HepG2 (cell line): ENCODE data around the gene CXCL3. TPM values are rescaled to one million over a fixed set of nuclear protein-coding genes. Genes with fewer than 3 reads are reported as not detected.

Experiments
- ATAC-seq: fragments of 200-7000 bp; cut with Tn5 transposase; 3 replicates; pipeline ENCODE4 v1.9.1; 2020; ENCODE audit warnings: mild to moderate bottlenecking, moderate library complexity
- BruUV-seq: library from RNA; stranded (reverse); fragments of 400-500 nt; replicated peaks from 2 replicates; lab custom pipeline; 2021; lab: Mats Ljungman, UMichigan
- CTCF ChIA-PET: fragments of 300-600 bp; formaldehyde crosslinking; extraction: SDS; loops from one replicate; lab custom pipeline; 2021; ENCODE audit warnings: low total read pairs, inconsistent platforms, low intra/inter-chr PET ratio; lab: Yijun Ruan, JAX
- POLR2A ChIA-PET: fragments of 350-600 bp; sonication (Branson Sonifier 250); formaldehyde crosslinking; loops from one replicate; lab custom pipeline; 2020; ENCODE audit warnings: antibody characterized with exemption, inconsistent platforms; lab: Yijun Ruan, JAX
- DNase-seq: peaks from one replicate; pipeline ENCODE4 v3.0.0-alpha.2; 2015; ENCODE audit warnings: low spot score
- FAIRE-seq: peaks from 3 replicates; lab custom pipeline; 2011; peaks lifted over from hg19 to GRCh38; lab: Jason Lieb, UNC
- H2AFZ ChIP-seq: one replicate; pipeline ENCODE4 v1.6.1; 2011; ENCODE audit warnings: low read length, inconsistent platforms
- H3K27ac ChIP-seq: fragments of 300-600 bp; 3 replicates; pipeline ENCODE4 v1.8.0; 2011; ENCODE audit warnings: mixed run types, mild to moderate bottlenecking, mixed read lengths, low read length, inconsistent platforms; ENCODE audit not compliant: insufficient read depth; ENCODE audit errors: extremely low read length
- H3K27me3 ChIP-seq, 2 experiments: fragments of 200-600 bp in 1 of 2; 2 replicates in 1 of 2; 3 replicates in 1 of 2; pipeline versions ENCODE4 v1.6.0 to v1.8.0; 2011; ENCODE audit warnings: low read length in 2 of 2, mild to moderate bottlenecking in 2 of 2, moderate library complexity in 2 of 2, inconsistent platforms in 1 of 2; ENCODE audit not compliant: insufficient read depth in 2 of 2, control insufficient read depth in 1 of 2
- H3K36me3 ChIP-seq, 2 experiments: fragments of 200-600 bp in 1 of 2; replicated peaks in 1 of 2; 2 replicates in 1 of 2; 3 replicates in 1 of 2; pipeline versions ENCODE4 v1.5.1 to v1.8.0; 2011; ENCODE audit warnings: low read length in 2 of 2, inconsistent platforms in 1 of 2; ENCODE audit not compliant: insufficient read depth in 2 of 2, control insufficient read depth in 1 of 2
- H3K4me1 ChIP-seq: 2 replicates; pipeline ENCODE4 v1.5.1; 2012; ENCODE audit warnings: low read length, inconsistent platforms; ENCODE audit not compliant: insufficient read depth
- H3K4me2 ChIP-seq: 2 replicates; pipeline ENCODE4 v1.6.0; 2011; ENCODE audit warnings: low read depth, low read length, inconsistent platforms
- H3K4me3 ChIP-seq, 3 experiments: fragments of 200-600 bp in 1 of 3; sonication (generic), shearing (Covaris generic) in 1 of 3; replicated peaks in 1 of 3; 2 replicates each; pipeline ENCODE4 v1.5.1; 2011 to 2016; ENCODE audit warnings: low read length in 3 of 3, inconsistent platforms in 2 of 3, low read depth in 2 of 3, mild to moderate bottlenecking in 2 of 3, control low read depth in 1 of 3, mixed read lengths in 1 of 3; ENCODE audit not compliant: insufficient read depth in 1 of 3
- H3K79me2 ChIP-seq: one replicate; pipeline ENCODE4 v1.6.1; 2011; ENCODE audit warnings: low read length, inconsistent platforms; ENCODE audit not compliant: insufficient read depth
- H3K9ac ChIP-seq: 2 replicates; pipeline ENCODE4 v1.6.0; 2011; ENCODE audit warnings: mild to moderate bottlenecking, low read depth, low read length, inconsistent platforms; ENCODE audit not compliant: insufficient read depth
- H3K9me3 ChIP-seq: 2 replicates; pipeline ENCODE4 v1.5.1; 2012; ENCODE audit warnings: mild to moderate bottlenecking, low read length
- H4K20me1 ChIP-seq: 2 replicates; pipeline ENCODE4 v1.6.0; 2011; ENCODE audit warnings: inconsistent platforms, mild to moderate bottlenecking, low read length, moderate library complexity; ENCODE audit not compliant: insufficient read depth
- CHCHD3 ChIP-seq: sonication (generic); formaldehyde crosslinking; IDR thresholded peaks from 2 replicates; pipeline ENCODE4 v1.8.0; 2022; ENCODE audit warnings: mild to moderate bottlenecking, missing genetic modification reagents, moderate library complexity
- ELF1 ChIP-seq: sonication (generic); formaldehyde crosslinking; IDR thresholded peaks from 2 replicates; pipeline ENCODE4 v1.4.0; 2020; ENCODE audit warnings: missing genetic modification reagents
- MAFG ChIP-seq: sonication (generic); formaldehyde crosslinking; IDR thresholded peaks from 2 replicates; pipeline ENCODE4 v1.5.1; 2020; ENCODE audit warnings: mild to moderate bottlenecking, missing genetic modification reagents
- TBX2 ChIP-seq: sonication (generic); formaldehyde crosslinking; IDR thresholded peaks from 2 replicates; pipeline ENCODE4 v1.5.0; 2020; ENCODE audit warnings: missing genetic modification reagents, mild to moderate bottlenecking, borderline replicate concordance
- ZFY ChIP-seq: sonication (generic); formaldehyde crosslinking; IDR thresholded peaks from 2 replicates; pipeline ENCODE4 v1.4.0; 2020; ENCODE audit warnings: missing genetic modification reagents
- ZNF20 ChIP-seq: sonication (generic); formaldehyde crosslinking; IDR thresholded peaks from 2 replicates; pipeline ENCODE4 v1.4.0; 2020; ENCODE audit warnings: mild to moderate bottlenecking, moderate library complexity, missing genetic modification reagents
- ZNF224 ChIP-seq: sonication (generic); formaldehyde crosslinking; IDR thresholded peaks from 2 replicates; pipeline ENCODE4 v1.5.0; 2020; ENCODE audit warnings: mild to moderate bottlenecking, missing genetic modification reagents
- ZNF350 ChIP-seq: sonication (generic); formaldehyde crosslinking; IDR thresholded peaks from 2 replicates; pipeline ENCODE4 v1.4.0; 2020; ENCODE audit warnings: mild to moderate bottlenecking, low read depth, missing genetic modification reagents, borderline replicate concordance
- in situ Hi-C: cut with HindIII; loops from 2 replicates; pipeline ENCODE4 v1.10.0; 2017; ENCODE audit warnings: low pct_unique_long_range_greater_than_20kb; ENCODE audit not compliant: extremely low pct_ligation_motif_present
- intact Hi-C: fragments of 100-400 bp; cut with micrococcal nuclease; formaldehyde crosslinking; loops from one replicate; pipeline ENCODE4 v1.10.0; 2022; ENCODE audit not compliant: unreplicated experiment
- polyA plus RNA-seq, 8 experiments: library from polyadenylated mRNA; depleted of rRNA in 3 of 8; stranded (reverse) in 7 of 8; unstranded in 1 of 8; fragments of >200 nt; fragmentation: Illumina TruSeq in 4 of 8; extraction: Trizol in 4 of 8; gene quantifications; 2 replicates each; pipeline versions ENCODE4 v1.2.1 to v1.2.3, GENCODE V29; 2011 to 2016; ENCODE audit warnings: low read depth in 4 of 8, missing spikeins in 1 of 8, mixed read lengths in 1 of 8; ENCODE audit not compliant: insufficient read depth in 1 of 8
- total RNA-seq, 5 experiments: library from RNA; depleted of rRNA; stranded (reverse); fragments of >200 nt; fragmentation: Illumina TruSeq; extraction: Trizol; gene quantifications; 2 replicates each; pipeline ENCODE4 v1.2.3, GENCODE V29; 2016; ENCODE audit warnings: low read depth in 1 of 5
- TF ChIP-seq, protein P1 (sequence below): sonication (generic); formaldehyde crosslinking; IDR thresholded peaks from 2 replicates; pipeline ENCODE4 v1.9.0; 2021; ENCODE audit warnings: mild to moderate bottlenecking, missing genetic modification reagents
- TF ChIP-seq, protein P2 (sequence below): sonication (generic); formaldehyde crosslinking; IDR thresholded peaks from 2 replicates; pipeline ENCODE4 v1.5.1; 2020; ENCODE audit warnings: mild to moderate bottlenecking, moderate library complexity, missing genetic modification reagents
- TF ChIP-seq, protein P3 (sequence below): sonication (generic); formaldehyde crosslinking; IDR thresholded peaks from 2 replicates; pipeline ENCODE4 v1.5.0; 2020; ENCODE audit warnings: missing genetic modification reagents
- TF ChIP-seq, protein P4 (sequence below): sonication (generic); formaldehyde crosslinking; conservative IDR thresholded peaks from 2 replicates; pipeline ENCODE4 v1.8.0; 2022; ENCODE audit warnings: low read depth, missing genetic modification reagents

CXCL3 gene
- total and polyA plus RNA-seq, 2 of the 13 experiments (the other 11 are each of a cell fraction or from before 2014, with no cell fraction given): 0.13 TPM; not detected in 1

DNA sequence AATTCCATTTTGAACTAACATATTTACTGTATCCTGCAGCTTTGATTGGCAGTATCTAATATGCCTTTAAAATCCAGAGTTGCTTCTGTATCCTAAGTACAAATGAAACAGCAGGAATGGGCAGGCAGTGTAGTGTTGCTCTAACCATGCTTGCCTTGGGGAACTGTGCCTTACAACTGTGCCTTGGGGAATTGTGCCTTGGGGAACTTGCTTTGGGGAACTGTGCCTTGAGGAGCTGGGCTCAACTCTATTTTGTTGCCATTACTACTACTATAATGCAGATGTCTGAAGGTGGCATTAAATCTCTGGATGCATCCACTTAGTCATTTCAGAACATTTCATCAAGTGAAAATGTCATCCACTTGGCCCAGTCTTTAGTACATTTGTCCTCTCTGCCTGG is 6.9 kb downstream of the CXCL3 start (continued):
- TF ChIP-seq, protein P1, sequence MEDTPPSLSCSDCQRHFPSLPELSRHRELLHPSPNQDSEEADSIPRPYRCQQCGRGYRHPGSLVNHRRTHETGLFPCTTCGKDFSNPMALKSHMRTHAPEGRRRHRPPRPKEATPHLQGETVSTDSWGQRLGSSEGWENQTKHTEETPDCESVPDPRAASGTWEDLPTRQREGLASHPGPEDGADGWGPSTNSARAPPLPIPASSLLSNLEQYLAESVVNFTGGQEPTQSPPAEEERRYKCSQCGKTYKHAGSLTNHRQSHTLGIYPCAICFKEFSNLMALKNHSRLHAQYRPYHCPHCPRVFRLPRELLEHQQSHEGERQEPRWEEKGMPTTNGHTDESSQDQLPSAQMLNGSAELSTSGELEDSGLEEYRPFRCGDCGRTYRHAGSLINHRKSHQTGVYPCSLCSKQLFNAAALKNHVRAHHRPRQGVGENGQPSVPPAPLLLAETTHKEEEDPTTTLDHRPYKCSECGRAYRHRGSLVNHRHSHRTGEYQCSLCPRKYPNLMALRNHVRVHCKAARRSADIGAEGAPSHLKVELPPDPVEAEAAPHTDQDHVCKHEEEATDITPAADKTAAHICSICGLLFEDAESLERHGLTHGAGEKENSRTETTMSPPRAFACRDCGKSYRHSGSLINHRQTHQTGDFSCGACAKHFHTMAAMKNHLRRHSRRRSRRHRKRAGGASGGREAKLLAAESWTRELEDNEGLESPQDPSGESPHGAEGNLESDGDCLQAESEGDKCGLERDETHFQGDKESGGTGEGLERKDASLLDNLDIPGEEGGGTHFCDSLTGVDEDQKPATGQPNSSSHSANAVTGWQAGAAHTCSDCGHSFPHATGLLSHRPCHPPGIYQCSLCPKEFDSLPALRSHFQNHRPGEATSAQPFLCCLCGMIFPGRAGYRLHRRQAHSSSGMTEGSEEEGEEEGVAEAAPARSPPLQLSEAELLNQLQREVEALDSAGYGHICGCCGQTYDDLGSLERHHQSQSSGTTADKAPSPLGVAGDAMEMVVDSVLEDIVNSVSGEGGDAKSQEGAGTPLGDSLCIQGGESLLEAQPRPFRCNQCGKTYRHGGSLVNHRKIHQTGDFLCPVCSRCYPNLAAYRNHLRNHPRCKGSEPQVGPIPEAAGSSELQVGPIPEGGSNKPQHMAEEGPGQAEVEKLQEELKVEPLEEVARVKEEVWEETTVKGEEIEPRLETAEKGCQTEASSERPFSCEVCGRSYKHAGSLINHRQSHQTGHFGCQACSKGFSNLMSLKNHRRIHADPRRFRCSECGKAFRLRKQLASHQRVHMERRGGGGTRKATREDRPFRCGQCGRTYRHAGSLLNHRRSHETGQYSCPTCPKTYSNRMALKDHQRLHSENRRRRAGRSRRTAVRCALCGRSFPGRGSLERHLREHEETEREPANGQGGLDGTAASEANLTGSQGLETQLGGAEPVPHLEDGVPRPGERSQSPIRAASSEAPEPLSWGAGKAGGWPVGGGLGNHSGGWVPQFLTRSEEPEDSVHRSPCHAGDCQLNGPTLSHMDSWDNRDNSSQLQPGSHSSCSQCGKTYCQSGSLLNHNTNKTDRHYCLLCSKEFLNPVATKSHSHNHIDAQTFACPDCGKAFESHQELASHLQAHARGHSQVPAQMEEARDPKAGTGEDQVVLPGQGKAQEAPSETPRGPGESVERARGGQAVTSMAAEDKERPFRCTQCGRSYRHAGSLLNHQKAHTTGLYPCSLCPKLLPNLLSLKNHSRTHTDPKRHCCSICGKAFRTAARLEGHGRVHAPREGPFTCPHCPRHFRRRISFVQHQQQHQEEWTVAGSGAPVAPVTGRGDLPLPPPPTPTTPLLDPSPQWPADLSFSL (CRISPR knock-in tag): no peak
- TF ChIP-seq ZFY: no peak
- TF ChIP-seq TBX2 (CRISPR knock-in tag): no peak
- no peak for TF ChIP-seq ZNF224 (CRISPR knock-in tag)
- TF ChIP-seq, protein P2, sequence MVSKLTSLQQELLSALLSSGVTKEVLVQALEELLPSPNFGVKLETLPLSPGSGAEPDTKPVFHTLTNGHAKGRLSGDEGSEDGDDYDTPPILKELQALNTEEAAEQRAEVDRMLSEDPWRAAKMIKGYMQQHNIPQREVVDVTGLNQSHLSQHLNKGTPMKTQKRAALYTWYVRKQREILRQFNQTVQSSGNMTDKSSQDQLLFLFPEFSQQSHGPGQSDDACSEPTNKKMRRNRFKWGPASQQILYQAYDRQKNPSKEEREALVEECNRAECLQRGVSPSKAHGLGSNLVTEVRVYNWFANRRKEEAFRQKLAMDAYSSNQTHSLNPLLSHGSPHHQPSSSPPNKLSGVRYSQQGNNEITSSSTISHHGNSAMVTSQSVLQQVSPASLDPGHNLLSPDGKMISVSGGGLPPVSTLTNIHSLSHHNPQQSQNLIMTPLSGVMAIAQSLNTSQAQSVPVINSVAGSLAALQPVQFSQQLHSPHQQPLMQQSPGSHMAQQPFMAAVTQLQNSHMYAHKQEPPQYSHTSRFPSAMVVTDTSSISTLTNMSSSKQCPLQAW: no peak

DNA sequence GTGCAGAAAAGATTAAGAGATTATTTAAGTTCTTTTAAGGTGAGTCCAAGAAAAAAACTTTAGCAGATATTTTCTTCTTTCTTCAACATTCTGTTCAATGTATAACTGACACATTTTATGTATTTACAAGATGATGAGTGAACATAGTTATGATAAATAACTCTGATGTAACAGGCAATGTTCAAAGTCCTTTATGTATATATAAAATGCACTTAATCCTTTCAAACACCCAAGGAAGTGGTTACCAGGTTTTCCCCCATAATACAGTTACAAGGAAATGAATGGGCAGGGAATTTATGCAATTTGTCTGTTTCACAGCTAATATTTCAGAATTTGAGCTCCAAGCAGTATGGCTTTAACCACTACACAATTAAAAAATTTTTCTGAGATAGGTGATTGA is 8.2 kb downstream of the CXCL3 start:
- DNase-seq: no peak
- Histone ChIP-seq H3K36me3 (no peaks in the 10 kb centered on the region), H3K4me3 (no peak overlapping the region), H3K27me3 (no peaks in the 10 kb centered on the region; a peak in 1 of 5 replicates), H3K9ac (no peak overlapping the region), H3K4me2 (no peak overlapping the region), H4K20me1 (no peaks in the 10 kb centered on the region), H3K4me1 (no peaks in the 10 kb centered on the region), H2AFZ (no peak overlapping the region), H3K27ac (no peak overlapping the region), H3K79me2 (no peaks in the 10 kb centered on the region), H3K9me3 (no peaks in the 10 kb centered on the region)
- no peak for ATAC-seq
- POLR2A ChIA-PET: no interaction called here
- no TSS peak for BruUV-seq
- FAIRE-seq: no peak
- CTCF ChIA-PET: no interaction called here
- in situ Hi-C loops: no loop called here
- intact Hi-C loops: no loop called here
- TF ChIP-seq ZNF20 (no peak), MAFG (CRISPR knock-in tag) (no peak), ELF1 (no peak), ZNF350 (CRISPR knock-in tag) (no peak), CHCHD3 (CRISPR knock-in tag) (no peak)
- TF ChIP-seq, protein P3, sequence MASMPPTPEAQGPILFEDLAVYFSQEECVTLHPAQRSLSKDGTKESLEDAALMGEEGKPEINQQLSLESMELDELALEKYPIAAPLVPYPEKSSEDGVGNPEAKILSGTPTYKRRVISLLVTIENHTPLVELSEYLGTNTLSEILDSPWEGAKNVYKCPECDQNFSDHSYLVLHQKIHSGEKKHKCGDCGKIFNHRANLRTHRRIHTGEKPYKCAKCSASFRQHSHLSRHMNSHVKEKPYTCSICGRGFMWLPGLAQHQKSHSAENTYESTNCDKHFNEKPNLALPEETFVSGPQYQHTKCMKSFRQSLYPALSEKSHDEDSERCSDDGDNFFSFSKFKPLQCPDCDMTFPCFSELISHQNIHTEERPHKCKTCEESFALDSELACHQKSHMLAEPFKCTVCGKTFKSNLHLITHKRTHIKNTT (CRISPR knock-in tag): no peak
- TF ChIP-seq, protein P4, sequence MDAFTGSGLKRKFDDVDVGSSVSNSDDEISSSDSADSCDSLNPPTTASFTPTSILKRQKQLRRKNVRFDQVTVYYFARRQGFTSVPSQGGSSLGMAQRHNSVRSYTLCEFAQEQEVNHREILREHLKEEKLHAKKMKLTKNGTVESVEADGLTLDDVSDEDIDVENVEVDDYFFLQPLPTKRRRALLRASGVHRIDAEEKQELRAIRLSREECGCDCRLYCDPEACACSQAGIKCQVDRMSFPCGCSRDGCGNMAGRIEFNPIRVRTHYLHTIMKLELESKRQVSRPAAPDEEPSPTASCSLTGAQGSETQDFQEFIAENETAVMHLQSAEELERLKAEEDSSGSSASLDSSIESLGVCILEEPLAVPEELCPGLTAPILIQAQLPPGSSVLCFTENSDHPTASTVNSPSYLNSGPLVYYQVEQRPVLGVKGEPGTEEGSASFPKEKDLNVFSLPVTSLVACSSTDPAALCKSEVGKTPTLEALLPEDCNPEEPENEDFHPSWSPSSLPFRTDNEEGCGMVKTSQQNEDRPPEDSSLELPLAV (CRISPR knock-in tag): no peak
